ENCODE measurements around the gene NR5A2.

NR5A2 gene

DNA sequence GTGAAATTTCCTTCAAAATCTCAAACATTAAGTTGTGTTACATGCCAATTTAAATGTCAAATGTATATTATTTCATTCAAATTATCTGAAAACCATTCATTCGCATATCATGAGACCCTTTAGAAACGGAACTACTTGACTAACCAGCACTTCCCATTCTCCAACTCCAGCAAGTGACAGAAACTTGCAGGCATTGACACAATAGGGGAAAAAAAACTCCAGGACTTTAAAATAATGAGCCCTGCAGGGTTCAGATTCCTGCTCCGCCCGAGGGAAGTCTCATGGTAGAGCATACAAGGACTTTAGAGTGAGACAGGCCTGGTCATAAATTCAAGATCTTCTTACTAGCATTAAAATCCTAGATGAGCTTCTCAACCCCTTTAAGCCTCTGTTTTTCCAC, 138.9 kb downstream of the NR5A2 start (continued):
- no peak for TF ChIP-seq ZNF654 (tag by site-specific recombination; IDR thresholded peaks at IDR 0.05; ENCODE audit: low read depth)
- no peak for TF ChIP-seq ZNF394 (tag by site-specific recombination; IDR thresholded peaks at IDR 0.05; ENCODE audit: borderline replicate concordance)
- TF ChIP-seq EGR2 (tag by site-specific recombination; IDR thresholded peaks at IDR 0.05; ENCODE audit: low read depth) = no peak
- TF ChIP-seq ZNF174 (tag by site-specific recombination; IDR thresholded peaks at IDR 0.05) = no peak
- TF ChIP-seq ZBTB7A (tag by site-specific recombination; IDR thresholded peaks at IDR 0.05; ENCODE audit: low read depth) = no peak
- TF ChIP-seq ZNF19 (tag by site-specific recombination; IDR thresholded peaks at IDR 0.05; ENCODE audit: low read depth) = no peak

DNA sequence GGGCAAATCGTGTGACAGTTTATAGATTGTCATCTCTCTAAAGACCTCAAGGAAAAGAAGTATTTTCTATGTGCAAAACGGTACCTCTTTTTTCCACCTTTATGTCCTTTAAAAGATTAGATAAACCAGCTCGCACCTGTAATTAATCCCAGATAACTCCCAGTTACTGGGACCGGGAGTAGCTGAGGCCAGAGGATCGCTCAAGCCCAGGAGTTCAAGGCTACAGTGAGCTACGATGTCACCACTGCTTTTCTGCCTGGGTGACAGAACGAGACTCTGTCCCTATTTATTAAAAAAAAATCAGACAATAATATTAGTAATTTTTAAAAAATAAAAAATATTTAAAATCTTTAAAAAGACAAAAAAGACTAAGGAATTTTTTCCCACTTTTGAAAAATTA, 141.4 kb downstream of the NR5A2 start:
- Histone ChIP-seq H3K4me1 (ENCODE audit: control insufficient read depth, insufficient read depth, low read length) (peaks cover 3% of the 10 kb centered on the region), H3K4me3 (ENCODE audit: low read depth, low read length) (no peak overlapping the region), H3K27ac (ENCODE audit: extremely low read depth, low read depth, low read length) (no peak overlapping the region), H3K9me3 (ENCODE audit: control insufficient read depth, insufficient read depth, low read depth, low read length) (no peaks in the 10 kb centered on the region), H3K36me3 (ENCODE audit: control insufficient read depth in 2 of 2, insufficient read depth in 1 of 2, low read length in 2 of 2) (no peaks in the 10 kb centered on the region)
- TF ChIP-seq ZNF521 (tag by site-specific recombination; IDR thresholded peaks at IDR 0.05) (no peak), ZBTB48 (tag by site-specific recombination; IDR thresholded peaks at IDR 0.05) (no peak), GLI4 (tag by site-specific recombination; IDR thresholded peaks at IDR 0.05) (no peak), YY2 (tag by site-specific recombination; IDR thresholded peaks at IDR 0.05) (no peak), ZNF677 (tag by site-specific recombination; IDR thresholded peaks at IDR 0.05) (no peak), ZBTB17 (tag by site-specific recombination; IDR thresholded peaks at IDR 0.05) (no peak), ZNF768 (tag by site-specific recombination; IDR thresholded peaks at IDR 0.05) (no peak), ZNF248 (tag by site-specific recombination; IDR thresholded peaks at IDR 0.05) (no peak), ZNF670 (tag by site-specific recombination; IDR thresholded peaks at IDR 0.05; ENCODE audit: low read depth) (no peak), ZNF585B (tag by site-specific recombination; IDR thresholded peaks at IDR 0.05) (no peak)
- TF ChIP-seq, protein P1, sequence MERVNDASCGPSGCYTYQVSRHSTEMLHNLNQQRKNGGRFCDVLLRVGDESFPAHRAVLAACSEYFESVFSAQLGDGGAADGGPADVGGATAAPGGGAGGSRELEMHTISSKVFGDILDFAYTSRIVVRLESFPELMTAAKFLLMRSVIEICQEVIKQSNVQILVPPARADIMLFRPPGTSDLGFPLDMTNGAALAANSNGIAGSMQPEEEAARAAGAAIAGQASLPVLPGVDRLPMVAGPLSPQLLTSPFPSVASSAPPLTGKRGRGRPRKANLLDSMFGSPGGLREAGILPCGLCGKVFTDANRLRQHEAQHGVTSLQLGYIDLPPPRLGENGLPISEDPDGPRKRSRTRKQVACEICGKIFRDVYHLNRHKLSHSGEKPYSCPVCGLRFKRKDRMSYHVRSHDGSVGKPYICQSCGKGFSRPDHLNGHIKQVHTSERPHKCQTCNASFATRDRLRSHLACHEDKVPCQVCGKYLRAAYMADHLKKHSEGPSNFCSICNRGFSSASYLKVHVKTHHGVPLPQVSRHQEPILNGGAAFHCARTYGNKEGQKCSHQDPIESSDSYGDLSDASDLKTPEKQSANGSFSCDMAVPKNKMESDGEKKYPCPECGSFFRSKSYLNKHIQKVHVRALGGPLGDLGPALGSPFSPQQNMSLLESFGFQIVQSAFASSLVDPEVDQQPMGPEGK (tag by site-specific recombination; IDR thresholded peaks at IDR 0.05) = no peak
- TF ChIP-seq, protein P2, sequence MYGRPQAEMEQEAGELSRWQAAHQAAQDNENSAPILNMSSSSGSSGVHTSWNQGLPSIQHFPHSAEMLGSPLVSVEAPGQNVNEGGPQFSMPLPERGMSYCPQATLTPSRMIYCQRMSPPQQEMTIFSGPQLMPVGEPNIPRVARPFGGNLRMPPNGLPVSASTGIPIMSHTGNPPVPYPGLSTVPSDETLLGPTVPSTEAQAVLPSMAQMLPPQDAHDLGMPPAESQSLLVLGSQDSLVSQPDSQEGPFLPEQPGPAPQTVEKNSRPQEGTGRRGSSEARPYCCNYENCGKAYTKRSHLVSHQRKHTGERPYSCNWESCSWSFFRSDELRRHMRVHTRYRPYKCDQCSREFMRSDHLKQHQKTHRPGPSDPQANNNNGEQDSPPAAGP (tag by site-specific recombination; IDR thresholded peaks at IDR 0.05) = no peak
- ChIA-PET CTCF (no interaction called here), POLR2A (no interaction called here)

DNA sequence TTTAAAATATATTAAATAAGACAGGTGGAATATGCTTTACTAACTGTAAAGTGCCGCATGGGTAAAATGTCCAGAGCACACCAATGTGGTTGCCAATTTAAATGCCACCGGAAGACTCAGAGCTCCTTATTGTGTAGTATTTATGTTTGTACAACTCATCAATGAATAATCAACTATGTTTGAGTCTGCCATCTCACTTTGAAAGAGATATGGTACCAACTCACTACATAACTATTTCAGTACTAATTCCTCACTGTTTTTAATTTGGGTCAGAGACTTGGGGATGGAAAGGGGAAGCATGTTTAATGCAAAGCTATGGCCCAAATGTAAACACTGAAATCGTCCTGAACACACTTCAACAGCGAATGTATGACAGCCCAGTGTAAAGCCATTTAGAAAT, 144.8 kb downstream of the NR5A2 start:
- ChIA-PET CTCF (interaction anchor here (0.6 to 0.8 kb wide), 3 partner anchors 11 to 337 kb away, joined by 3 to 4 read pairs (median 3); no protein-coding TSS in a partner anchor), POLR2A (no interaction called here)
- Histone ChIP-seq H3K9me3 (ENCODE audit: control insufficient read depth, insufficient read depth, low read depth, low read length) (no peaks in the 10 kb centered on the region), H3K4me3 (ENCODE audit: low read depth, low read length) (no peak overlapping the region), H3K27ac (ENCODE audit: extremely low read depth, low read depth, low read length) (no peak overlapping the region), H3K4me1 (ENCODE audit: control insufficient read depth, insufficient read depth, low read length) (peaks cover 3% of the 10 kb centered on the region), H3K36me3 (ENCODE audit: control insufficient read depth in 2 of 2, insufficient read depth in 1 of 2, low read length in 2 of 2) (no peaks in the 10 kb centered on the region)
- no peak for TF ChIP-seq ZNF433 (tag by site-specific recombination; IDR thresholded peaks at IDR 0.05; ENCODE audit: low read depth)
- TF ChIP-seq, protein P3, sequence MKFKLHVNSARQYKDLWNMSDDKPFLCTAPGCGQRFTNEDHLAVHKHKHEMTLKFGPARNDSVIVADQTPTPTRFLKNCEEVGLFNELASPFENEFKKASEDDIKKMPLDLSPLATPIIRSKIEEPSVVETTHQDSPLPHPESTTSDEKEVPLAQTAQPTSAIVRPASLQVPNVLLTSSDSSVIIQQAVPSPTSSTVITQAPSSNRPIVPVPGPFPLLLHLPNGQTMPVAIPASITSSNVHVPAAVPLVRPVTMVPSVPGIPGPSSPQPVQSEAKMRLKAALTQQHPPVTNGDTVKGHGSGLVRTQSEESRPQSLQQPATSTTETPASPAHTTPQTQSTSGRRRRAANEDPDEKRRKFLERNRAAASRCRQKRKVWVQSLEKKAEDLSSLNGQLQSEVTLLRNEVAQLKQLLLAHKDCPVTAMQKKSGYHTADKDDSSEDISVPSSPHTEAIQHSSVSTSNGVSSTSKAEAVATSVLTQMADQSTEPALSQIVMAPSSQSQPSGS (tag by site-specific recombination; IDR thresholded peaks at IDR 0.05; ENCODE audit: low read depth) = no peak
- TF ChIP-seq, protein P4, sequence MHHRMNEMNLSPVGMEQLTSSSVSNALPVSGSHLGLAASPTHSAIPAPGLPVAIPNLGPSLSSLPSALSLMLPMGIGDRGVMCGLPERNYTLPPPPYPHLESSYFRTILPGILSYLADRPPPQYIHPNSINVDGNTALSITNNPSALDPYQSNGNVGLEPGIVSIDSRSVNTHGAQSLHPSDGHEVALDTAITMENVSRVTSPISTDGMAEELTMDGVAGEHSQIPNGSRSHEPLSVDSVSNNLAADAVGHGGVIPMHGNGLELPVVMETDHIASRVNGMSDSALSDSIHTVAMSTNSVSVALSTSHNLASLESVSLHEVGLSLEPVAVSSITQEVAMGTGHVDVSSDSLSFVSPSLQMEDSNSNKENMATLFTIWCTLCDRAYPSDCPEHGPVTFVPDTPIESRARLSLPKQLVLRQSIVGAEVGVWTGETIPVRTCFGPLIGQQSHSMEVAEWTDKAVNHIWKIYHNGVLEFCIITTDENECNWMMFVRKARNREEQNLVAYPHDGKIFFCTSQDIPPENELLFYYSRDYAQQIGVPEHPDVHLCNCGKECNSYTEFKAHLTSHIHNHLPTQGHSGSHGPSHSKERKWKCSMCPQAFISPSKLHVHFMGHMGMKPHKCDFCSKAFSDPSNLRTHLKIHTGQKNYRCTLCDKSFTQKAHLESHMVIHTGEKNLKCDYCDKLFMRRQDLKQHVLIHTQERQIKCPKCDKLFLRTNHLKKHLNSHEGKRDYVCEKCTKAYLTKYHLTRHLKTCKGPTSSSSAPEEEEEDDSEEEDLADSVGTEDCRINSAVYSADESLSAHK (tag by site-specific recombination; IDR thresholded peaks at IDR 0.05) = no peak
- TF ChIP-seq MYNN (tag by site-specific recombination; IDR thresholded peaks at IDR 0.05; ENCODE audit: borderline replicate concordance) = no peak
- TF ChIP-seq ZNF768 (tag by site-specific recombination; IDR thresholded peaks at IDR 0.05) = no peak
- no peak for TF ChIP-seq ZNF324 (tag by site-specific recombination; IDR thresholded peaks at IDR 0.05)
- no peak for TF ChIP-seq HOXD13 (CRISPR knock-in tag; IDR thresholded peaks at IDR 0.05; ENCODE audit: borderline replicate concordance)
- TF ChIP-seq, protein P5, sequence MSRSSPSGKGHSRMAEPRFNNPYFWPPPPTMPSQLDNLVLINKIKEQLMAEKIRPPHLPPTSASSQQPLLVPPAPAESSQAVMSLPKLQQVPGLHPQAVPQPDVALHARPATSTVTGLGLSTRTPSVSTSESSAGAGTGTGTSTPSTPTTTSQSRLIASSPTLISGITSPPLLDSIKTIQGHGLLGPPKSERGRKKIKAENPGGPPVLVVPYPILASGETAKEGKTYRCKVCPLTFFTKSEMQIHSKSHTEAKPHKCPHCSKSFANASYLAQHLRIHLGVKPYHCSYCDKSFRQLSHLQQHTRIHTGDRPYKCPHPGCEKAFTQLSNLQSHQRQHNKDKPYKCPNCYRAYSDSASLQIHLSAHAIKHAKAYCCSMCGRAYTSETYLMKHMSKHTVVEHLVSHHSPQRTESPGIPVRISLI (tag by site-specific recombination; IDR thresholded peaks at IDR 0.05) = no peak

Measured in HEK293 (cell line).